Measurements from ENCODE around the gene RBM33.
"Not testable (repeated sequence)": the region's sequence is repeated elsewhere in the genome, so short reads cannot be mapped to it uniquely, and the experiment has no call there.

RBM33 gene

DNA sequence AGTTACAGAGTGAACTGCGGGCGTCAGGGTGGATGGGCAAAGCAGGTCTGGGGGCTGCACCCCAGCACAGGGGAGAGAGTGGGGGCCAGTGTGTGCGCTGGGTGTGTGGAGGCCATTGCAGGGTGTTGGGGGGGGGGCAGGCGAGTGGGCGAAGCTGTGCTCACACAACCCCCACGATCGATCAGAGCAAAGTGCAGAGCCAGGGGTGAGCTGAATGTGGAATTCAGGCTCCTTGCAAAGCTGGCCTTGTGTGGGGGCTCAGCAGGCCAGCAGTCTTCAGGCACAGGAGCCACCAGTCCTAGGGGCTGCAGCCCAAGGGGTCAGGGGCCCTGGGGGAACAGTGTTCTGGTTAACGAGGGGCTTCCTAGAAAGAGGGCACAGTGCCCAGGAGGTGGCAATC lies 168.7 kb downstream of the RBM33 start:
- Mint-ChIP-seq H3K4me1 (ENCODE audit: low read depth) (peaks cover 17% of the 10 kb centered on the region), H3K9me3 (no peaks in the 10 kb centered on the region), H3K27ac (no peak overlapping the region), H3K36me3 (ENCODE audit: low read depth) (no peaks in the 10 kb centered on the region), H3K27me3 (peaks cover 55% of the 10 kb centered on the region), H3K4me3 (no peak overlapping the region)

DNA sequence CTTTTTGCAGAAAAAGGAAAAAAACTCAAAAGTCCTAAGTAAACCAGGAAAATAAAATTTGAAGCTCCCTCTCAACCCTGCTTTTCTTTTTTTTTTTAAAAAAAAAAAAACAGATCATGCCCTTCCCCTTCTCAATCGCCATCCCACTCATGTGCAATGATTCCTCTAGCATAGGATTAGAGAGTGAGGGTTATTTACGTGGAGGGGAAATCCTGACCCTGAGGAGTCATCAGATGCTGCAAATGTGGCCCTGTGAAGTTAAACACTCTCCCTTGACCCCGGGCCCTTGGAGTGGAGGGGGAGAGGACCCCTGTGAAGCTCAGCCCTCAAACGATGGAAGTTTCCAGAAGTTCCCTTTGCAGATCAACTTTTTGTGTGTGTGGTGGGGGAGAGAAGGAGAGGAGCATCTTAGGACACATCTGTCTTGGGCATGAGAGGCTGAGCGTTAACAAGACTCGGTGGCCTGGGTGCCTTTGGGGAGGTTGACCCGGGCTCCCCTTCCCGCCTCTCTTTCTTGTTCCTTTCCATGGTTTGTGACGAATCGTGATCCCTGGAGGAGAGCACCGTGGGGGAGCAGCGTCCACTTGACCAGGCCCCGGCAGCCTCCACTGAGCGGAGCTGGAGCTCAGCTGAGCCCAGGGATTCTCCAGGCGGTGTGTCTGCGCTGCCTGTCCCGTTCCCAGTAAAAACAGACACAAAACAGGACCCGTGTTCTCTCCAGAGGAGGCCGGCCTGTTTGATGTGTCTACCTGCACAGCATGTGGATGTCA lies 169.3 kb downstream of the RBM33 start:
- no peak overlapping the region for H3K4me3 Mint-ChIP-seq
- H3K27ac Mint-ChIP-seq, result no peak overlapping the region
- no peaks in the 10 kb centered on the region for H3K36me3 Mint-ChIP-seq (ENCODE audit: low read depth)
- peaks cover 17% of the 10 kb centered on the region for H3K4me1 Mint-ChIP-seq (ENCODE audit: low read depth)
- H3K27me3 Mint-ChIP-seq, result peaks cover 53% of the 10 kb centered on the region
- no peaks in the 10 kb centered on the region for H3K9me3 Mint-ChIP-seq

DNA sequence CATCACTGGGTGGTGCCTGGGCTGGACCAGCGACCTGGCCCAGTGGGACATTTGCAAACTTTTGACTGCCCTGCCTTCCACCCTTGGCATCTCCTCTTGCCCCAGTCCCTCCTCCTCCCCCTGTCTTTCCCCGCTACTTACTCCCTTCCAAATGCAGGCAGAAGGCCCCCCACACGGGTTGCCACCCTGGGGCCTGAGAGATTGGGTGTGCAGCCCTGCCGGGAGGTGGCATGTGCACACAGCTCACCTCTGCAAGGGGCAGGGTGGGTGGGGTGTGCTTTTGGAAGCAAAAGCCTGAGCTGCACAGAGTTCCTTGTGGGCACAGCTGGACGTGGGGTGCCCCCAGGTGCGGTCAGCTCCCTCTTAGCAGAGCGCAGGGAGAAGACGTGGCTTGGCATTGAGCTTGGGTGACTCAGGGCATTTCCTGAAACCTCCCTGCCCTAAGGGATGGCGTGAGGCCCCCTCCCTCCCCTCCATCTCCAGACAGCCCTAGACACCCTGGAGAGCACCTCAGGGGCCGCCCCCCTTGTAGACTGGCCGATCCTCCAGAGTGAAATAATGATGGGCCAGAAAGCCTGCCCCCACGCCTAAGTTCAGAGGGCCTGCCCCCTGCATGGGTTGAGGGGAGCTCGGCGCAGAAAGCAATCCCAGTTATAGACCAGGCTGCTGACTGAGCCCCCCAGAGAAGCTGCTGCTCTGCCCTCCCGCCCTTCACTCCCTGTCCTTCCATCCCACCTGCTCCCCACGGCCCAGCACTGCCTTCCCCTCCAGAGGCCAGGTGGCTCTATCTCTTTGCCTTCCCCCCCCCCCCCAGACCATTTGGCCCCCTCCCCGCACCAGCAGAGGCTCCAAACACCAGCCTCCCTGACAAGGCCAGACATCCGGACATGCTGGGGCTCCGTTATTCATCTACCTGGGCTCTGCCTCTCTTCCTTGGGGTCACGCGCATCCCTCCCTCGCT lies 170.1 kb downstream of the RBM33 start:
- Mint-ChIP-seq H3K4me1 (ENCODE audit: low read depth) (peaks cover 14% of the 10 kb centered on the region), H3K27me3 (peaks cover 44% of the 10 kb centered on the region), H3K9me3 (no peaks in the 10 kb centered on the region), H3K27ac (no peak overlapping the region), H3K36me3 (ENCODE audit: low read depth) (no peaks in the 10 kb centered on the region), H3K4me3 (no peak overlapping the region)

DNA sequence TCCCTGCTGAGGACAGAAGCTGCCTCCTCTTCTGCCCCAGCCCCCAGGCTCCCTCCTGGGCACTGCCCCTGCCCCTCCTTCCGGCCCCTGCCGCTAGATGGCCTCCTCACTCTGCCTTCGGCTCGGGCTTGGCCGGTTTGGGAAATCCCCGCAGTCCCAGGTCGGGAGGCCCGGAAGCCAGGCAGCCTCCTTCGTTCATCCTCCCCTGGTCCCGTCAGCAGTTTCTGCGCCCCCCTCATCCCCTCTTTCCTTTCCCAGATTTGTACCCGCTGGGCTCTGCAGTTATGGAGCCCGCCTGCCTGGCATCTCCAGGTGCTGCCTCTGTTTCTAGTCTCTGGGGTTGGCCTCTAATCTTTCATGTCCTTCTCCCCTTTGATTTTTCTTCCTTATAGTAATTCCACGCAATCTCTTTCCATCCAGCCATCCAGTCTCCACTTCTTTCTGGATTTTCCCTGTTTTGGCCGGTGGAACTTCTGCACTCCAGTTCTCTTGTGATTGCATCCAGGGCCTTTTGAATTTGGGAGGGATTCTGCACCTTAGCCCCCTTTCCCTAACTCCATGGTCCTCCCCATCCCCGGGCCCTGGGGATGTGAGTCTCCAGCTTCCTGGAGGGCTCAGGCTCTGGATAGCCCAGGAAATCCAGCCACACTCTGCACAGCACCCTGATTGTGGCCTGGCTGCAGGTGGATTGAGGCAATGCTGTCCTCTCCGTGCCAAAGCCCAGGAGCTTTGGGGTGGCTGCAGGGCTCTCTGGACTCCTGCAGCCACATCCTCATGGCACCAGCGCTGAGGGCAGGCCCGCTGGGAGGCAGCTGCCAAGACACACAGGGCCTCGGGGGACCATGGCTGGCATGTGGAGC lies 171.1 kb downstream of the RBM33 start:
- Mint-ChIP-seq H3K4me3 (no peak overlapping the region), H3K27me3 (peaks cover 42% of the 10 kb centered on the region)

DNA sequence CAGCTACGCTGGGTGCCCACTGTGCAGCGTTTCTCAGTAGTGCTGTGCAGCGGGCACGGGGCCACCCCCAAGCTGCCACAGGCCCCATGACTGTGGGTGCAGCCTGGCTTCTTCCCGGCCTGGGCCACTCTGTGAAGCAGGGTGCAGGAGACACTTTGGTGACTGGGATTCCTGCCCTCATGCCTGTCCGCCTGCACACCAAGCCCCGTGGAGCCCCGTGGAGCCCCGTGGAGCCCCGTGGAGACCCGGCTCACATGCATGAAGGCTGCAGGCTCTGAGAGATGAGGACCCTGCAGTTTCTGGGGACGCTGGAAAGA lies 171.7 kb downstream of the RBM33 start:
- H3K4me3 Mint-ChIP-seq, result no peak overlapping the region
- H3K27me3 Mint-ChIP-seq, result peaks cover 36% of the 10 kb centered on the region
- H3K9me3 Mint-ChIP-seq, result no peaks in the 10 kb centered on the region
- H3K36me3 Mint-ChIP-seq (ENCODE audit: low read depth), result no peaks in the 10 kb centered on the region
- H3K4me1 Mint-ChIP-seq (ENCODE audit: low read depth), result peaks cover 8% of the 10 kb centered on the region
- no peak overlapping the region for H3K27ac Mint-ChIP-seq

More for the DNA sequence above, 171.1 kb downstream of the RBM33 start:
- Mint-ChIP-seq H3K4me1 (ENCODE audit: low read depth) (peaks cover 13% of the 10 kb centered on the region), H3K9me3 (no peaks in the 10 kb centered on the region), H3K27ac (no peak overlapping the region), H3K36me3 (ENCODE audit: low read depth) (no peaks in the 10 kb centered on the region)

DNA sequence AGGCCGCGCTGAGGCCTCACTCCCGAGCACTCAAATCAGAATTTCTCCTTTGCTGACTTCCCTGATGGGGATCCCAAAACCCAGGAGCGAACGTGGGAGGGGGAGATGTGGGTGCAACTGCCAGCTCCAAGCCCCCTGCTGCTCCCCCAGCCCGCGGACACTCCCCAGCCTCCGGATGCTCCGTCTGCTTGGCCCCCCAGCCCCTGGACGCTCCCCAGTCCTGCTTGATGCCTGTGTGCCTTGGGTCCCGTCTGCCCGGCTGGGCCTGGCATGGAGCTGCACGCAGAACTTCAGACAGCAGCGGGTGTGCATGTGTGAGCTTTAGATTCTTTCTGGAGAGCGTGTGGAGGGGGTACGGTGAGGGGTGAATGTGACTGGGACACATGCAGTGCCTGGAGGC lies 172.5 kb downstream of the RBM33 start:
- Mint-ChIP-seq H3K36me3 (ENCODE audit: low read depth) (no peaks in the 10 kb centered on the region), H3K4me1 (ENCODE audit: low read depth) (peaks cover 3% of the 10 kb centered on the region), H3K27ac (no peak overlapping the region), H3K4me3 (no peak overlapping the region), H3K9me3 (no peaks in the 10 kb centered on the region), H3K27me3 (peaks cover 27% of the 10 kb centered on the region)

DNA sequence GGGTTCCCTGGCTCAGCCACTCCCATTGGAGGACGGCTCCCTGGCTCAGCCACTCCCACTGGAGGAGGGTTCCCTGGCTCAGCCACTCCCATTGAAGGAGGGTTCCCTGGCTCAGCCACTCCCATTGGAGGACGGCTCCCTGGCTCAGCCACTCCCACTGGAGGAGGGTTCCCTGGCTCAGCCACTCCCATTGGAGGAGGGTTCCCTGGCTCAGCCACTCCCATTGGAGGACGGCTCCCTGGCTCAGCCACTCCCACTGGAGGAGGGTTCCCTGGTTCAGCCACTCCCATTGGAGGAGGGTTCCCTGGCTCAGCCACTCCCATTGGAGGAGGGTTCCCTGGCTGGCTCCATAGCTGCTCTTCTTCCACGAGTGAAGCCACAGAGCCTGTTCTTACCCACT lies 173.1 kb downstream of the RBM33 start:
- H3K4me3 Mint-ChIP-seq; H3K4me1 Mint-ChIP-seq (ENCODE audit: low read depth); H3K27ac Mint-ChIP-seq; H3K36me3 Mint-ChIP-seq (ENCODE audit: low read depth); H3K9me3 Mint-ChIP-seq: not testable (repeated sequence)
- peaks cover 27% of the 10 kb centered on the region for H3K27me3 Mint-ChIP-seq

DNA sequence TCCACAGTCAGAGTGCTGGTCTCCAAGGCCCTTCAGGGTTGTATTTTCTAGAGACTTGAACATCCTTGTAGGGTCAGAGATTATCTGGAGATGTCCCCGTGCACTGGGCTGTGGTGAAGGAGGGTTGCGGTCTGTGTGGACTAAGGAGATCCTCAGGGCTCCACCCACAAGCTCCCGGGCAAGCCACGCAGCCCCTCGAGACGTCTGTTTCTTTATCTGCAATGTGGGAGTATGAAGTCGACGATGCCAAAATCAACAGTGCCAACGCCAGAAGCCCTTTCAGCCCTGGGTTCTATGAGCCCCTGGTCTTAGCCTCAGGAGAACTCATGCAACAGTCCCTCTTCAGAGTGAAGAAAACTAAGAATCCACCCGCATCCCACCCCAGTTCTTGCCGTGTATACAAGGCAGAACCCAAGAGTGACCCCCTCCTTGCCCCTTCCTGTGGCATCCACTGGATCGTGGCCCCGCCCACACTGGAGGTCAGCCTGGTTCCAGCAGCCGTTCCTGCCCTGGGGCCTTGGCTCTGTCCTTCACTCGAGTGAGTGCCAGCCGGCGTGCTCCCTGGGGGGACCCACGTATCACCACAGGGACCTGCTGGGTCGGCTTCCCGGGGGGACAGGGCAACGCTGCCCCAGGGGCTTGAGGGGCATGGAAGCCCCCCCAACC lies 173.8 kb downstream of the RBM33 start:
- H3K4me1 Mint-ChIP-seq (ENCODE audit: low read depth), result no peaks in the 10 kb centered on the region
- no peaks in the 10 kb centered on the region for H3K9me3 Mint-ChIP-seq
- peaks cover 21% of the 10 kb centered on the region for H3K27me3 Mint-ChIP-seq
- H3K4me3 Mint-ChIP-seq, result no peak overlapping the region
- no peak overlapping the region for H3K27ac Mint-ChIP-seq
- no peaks in the 10 kb centered on the region for H3K36me3 Mint-ChIP-seq (ENCODE audit: low read depth)

DNA sequence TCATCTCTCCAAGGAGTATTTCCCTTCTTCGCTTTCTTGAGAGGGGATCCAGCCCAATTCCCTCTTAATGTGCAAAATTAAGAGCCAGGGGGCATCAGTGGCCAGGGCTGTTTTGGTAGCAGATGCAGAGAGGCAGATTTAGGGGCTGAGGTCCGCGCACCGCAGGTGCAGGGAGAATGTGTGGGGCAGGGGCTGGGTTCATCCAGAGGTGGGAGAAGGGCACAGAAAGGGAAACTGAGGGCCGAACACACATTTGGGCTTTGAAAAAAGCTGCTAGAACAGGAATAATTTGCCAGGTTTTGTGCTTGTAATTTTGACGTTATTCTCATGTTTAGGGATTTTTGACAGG lies 174.3 kb downstream of the RBM33 start:
- Mint-ChIP-seq H3K36me3 (ENCODE audit: low read depth) (no peaks in the 10 kb centered on the region), H3K27ac (no peak overlapping the region), H3K4me3 (no peak overlapping the region), H3K27me3 (peaks cover 18% of the 10 kb centered on the region), H3K9me3 (no peaks in the 10 kb centered on the region), H3K4me1 (ENCODE audit: low read depth) (no peaks in the 10 kb centered on the region)

DNA sequence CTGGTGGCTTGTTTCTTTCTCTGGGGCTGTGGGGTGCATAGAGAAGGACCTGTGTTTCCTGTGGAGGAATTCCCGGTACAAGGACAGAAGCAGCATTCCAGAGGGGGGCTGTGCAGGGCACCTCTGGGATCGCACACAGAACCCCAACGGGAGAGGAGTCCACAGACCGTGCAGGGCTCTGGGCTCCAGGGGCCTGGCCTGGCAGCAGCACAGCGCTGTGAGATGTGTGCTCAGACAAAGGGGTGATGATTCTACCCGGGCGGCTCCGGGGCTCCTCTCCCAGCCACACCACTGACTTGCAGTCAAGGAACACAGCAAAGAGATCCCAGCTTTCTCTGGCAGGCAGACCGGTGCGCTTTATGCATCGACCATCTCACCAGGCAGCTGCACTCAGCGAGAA lies 174.7 kb downstream of the RBM33 start:
- H3K9me3 Mint-ChIP-seq, result no peaks in the 10 kb centered on the region
- H3K4me3 Mint-ChIP-seq, result no peak overlapping the region

DNA sequence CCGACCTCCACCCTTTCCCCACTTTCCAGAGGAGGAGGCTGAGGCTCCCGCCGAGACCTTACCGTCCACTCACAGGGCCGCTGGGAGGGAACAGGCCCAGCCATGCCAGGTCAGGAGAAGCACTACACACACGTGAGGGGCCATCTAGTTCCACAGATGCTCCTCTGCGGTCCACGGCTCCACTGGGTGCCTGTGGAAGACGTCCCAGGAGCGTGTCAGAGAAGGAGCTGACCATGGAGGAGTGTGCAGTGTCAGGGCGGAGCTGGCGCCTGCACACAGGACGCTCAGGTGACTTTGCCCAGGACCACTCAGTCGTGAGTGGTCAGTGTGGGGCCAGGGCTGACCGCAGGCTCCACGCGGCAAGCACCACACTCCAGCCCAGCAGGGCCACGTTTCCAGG lies 175.8 kb downstream of the RBM33 start:
- H3K27me3 Mint-ChIP-seq, result peaks cover 14% of the 10 kb centered on the region
- no peaks in the 10 kb centered on the region for H3K9me3 Mint-ChIP-seq
- H3K4me1 Mint-ChIP-seq (ENCODE audit: low read depth), result no peaks in the 10 kb centered on the region
- no peak overlapping the region for H3K27ac Mint-ChIP-seq
- H3K4me3 Mint-ChIP-seq, result no peak overlapping the region
- no peaks in the 10 kb centered on the region for H3K36me3 Mint-ChIP-seq (ENCODE audit: low read depth)

More for the DNA sequence above, 174.7 kb downstream of the RBM33 start:
- Mint-ChIP-seq H3K27me3 (peaks cover 14% of the 10 kb centered on the region), H3K4me1 (ENCODE audit: low read depth) (no peaks in the 10 kb centered on the region), H3K36me3 (ENCODE audit: low read depth) (no peaks in the 10 kb centered on the region), H3K27ac (no peak overlapping the region)

DNA sequence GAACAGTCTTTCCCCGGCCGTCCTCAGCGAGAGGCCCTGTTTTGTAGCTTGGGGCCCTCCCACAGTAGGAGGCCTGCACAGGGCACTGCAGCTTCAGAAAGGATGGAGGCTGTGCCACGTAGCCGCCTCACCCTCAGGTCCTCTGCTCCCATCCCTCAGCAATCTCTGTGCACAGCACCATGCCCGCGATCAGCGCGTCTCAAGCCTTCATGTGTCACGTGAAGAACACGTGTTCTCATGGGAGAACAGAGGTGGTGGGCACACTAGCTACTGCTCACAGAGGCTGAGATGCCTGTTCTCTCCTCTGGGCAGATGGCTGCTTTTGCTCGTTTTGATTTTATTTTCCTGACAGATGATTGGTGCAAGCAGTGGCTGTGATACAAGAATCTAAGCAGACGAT lies 176.3 kb downstream of the RBM33 start:
- Mint-ChIP-seq H3K27ac (no peak overlapping the region), H3K9me3 (no peaks in the 10 kb centered on the region), H3K27me3 (peaks cover 13% of the 10 kb centered on the region), H3K36me3 (ENCODE audit: low read depth) (no peaks in the 10 kb centered on the region), H3K4me3 (no peak overlapping the region), H3K4me1 (ENCODE audit: low read depth) (no peaks in the 10 kb centered on the region)

DNA sequence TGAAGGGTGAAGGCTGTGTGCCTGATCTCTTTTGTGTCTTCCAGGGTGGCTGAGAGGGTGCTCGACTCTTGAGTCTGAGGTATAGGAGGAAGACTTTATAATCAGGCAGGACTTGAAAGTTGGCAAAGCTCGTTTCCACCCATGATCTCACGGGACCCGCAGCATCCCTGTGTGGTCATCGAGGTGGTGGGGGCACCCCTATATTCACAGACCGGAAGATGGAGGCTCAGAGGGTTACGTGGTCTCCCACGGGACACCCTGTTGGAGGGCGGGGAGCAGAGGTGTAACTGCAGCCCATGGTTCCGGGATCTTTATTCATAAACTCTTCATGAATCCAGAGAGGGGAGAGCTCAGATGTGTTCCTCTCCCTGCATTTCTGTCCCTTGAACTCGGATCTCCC lies 177.4 kb downstream of the RBM33 start:
- H3K36me3 Mint-ChIP-seq (ENCODE audit: low read depth), result no peaks in the 10 kb centered on the region
- no peaks in the 10 kb centered on the region for H3K4me1 Mint-ChIP-seq (ENCODE audit: low read depth)
- H3K9me3 Mint-ChIP-seq, result no peaks in the 10 kb centered on the region
- no peak overlapping the region for H3K27ac Mint-ChIP-seq
- H3K27me3 Mint-ChIP-seq, result peaks cover 14% of the 10 kb centered on the region
- no peak overlapping the region for H3K4me3 Mint-ChIP-seq

DNA sequence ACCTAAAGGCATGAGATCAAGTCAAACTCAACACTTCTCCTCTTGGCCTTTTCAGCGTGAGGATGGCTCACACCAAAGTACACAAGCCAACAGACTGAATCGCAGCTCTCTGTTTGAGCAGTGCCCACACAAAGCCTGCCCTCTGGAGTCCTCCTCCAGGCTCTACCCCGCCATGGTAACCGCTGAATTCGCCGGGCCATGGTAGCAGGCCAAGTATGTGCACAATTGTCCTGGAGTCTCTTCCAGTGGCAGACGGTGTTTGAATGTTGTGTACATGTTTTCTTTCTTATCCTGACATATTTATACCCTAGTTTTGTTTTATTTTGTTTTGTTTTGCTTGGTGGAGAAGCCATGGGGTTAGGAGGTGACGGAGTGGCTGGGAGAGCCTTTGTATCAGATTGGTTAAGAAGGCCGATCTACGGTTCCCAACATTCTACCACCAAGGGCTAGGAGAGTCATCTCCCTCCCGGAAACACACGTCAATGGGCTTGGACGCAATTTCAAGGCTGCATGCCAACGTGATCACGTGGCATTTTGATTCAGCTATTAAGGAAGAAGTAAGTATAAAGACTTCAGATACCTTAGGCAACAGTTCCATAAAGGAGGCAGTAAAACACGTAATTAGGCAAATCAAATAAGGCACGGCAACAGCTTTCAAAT lies 179.9 kb downstream of the RBM33 start:
- Mint-ChIP-seq H3K36me3 (ENCODE audit: low read depth) (no peaks in the 10 kb centered on the region), H3K27me3 (peaks cover 17% of the 10 kb centered on the region), H3K4me1 (ENCODE audit: low read depth) (no peaks in the 10 kb centered on the region), H3K4me3 (no peak overlapping the region), H3K27ac (no peak overlapping the region), H3K9me3 (no peaks in the 10 kb centered on the region)

Measured in stimulated activated naive CD8-positive, alpha-beta T cell treated with anti-CD3 and anti-CD28 coated beads, Interleukin-15, Interleukin-2, amounts not matched to agents 100 ng/mL and 50 ng/mL, for 24 hours (primary cell).